Tibial nerve (tissue), 4 donors: ENCODE measurements around the gene PHKA1. TPM values are rescaled to one million over a fixed set of nuclear protein-coding genes. Genes with fewer than 3 reads are reported as not detected.

Experiments
- DNase-seq, 2 donors: peaks; one replicate each; pipeline ENCODE4 v3.0.0-alpha.2; 2019; ENCODE audit warnings: low spot score in 2 of 2
- H3K27ac ChIP-seq, 4 donors: fragments of 200-600 bp; sonication (generic) in 3 of 4; one replicate each; pipeline ENCODE4 v1.5.1; 2017 to 2019; ENCODE audit warnings: mild to moderate bottlenecking in 1 of 4
- H3K27me3 ChIP-seq, 2 donors: fragments of 200-600 bp; sonication (generic) in 1 of 2; one replicate each; pipeline versions ENCODE4 v1.5.1 to v1.6.0; 2017 to 2019
- H3K36me3 ChIP-seq, 3 donors: fragments of 200-600 bp; sonication (generic); one replicate each; pipeline ENCODE4 v1.5.1; 2018 to 2019
- H3K4me1 ChIP-seq, 4 donors: fragments of 200-600 bp; sonication (generic) in 3 of 4; one replicate each; pipeline ENCODE4 v1.5.1; 2017 to 2019
- H3K4me3 ChIP-seq, 4 donors: fragments of 200-600 bp; sonication (generic) in 3 of 4; one replicate each; pipeline ENCODE4 v1.5.1; 2017 to 2019; ENCODE audit warnings: mild to moderate bottlenecking in 1 of 4, moderate library complexity in 1 of 4
- H3K9me3 ChIP-seq, 4 donors: fragments of 200-600 bp; sonication (generic) in 3 of 4; one replicate each; pipeline ENCODE4 v1.5.1; 2017 to 2019
- EP300 ChIP-seq, 2 donors: sonication (generic); formaldehyde crosslinking; IDR thresholded peaks; one replicate each; pipeline ENCODE4 v1.6.1; 2017; ENCODE audit warnings: antibody characterized with exemption in 2 of 2, mild to moderate bottlenecking in 1 of 2
- POLR2A ChIP-seq, 2 donors: fragments of 450-650 bp; IDR thresholded peaks; one replicate each; pipeline ENCODE4 v1.6.1; 2017; ENCODE audit warnings: antibody characterized with exemption in 2 of 2, mild to moderate bottlenecking in 2 of 2, moderate library complexity in 2 of 2
- WGBS, 2 donors: methylation state at CpG; one replicate each; pipeline ENCODE4 v1.1.5; 2018; 5-methylcytosine and 5-hydroxymethylcytosine counted together
- total RNA-seq, 4 donors: library from RNA; depleted of rRNA; stranded (reverse); fragments of >200 nt; gene quantifications; one replicate each; pipeline ENCODE4 v1.1.0, GENCODE V29; 2016
- TF ChIP-seq, protein P1 (sequence below), 5 experiments: fragments of 200-600 bp in 3 of 5; fragments of 450-650 bp in 2 of 5; sonication (generic) in 3 of 5; IDR thresholded peaks; one replicate each; pipeline ENCODE4 v1.5.1; 2016 to 2019; ENCODE audit warnings: antibody characterized with exemption in 5 of 5, mild to moderate bottlenecking in 3 of 5, moderate library complexity in 2 of 5

PHKA1 gene
- total RNA-seq, 4 donors from 2014 or later, result 2.0 to 4.2 (median 3.2) TPM

DNA sequence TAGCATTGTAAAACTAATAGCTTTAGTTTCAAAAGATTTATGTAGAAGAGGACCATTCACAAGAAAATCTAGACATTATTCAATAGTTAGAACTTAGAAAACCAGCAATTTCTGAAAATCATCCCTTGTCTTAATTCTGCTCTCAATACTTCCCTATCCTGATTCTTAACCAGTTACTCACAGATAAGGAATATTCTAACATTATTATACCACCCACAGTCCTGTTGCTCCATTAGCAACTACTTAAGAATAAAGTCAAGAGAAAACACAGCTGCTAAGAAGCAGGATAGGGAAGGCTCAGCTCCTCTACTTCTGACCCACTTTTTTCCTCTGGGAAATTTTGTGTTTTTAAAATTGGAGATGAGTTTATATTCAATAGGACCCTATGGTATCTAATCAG lies 47.7 kb downstream of the PHKA1 start:
- TF ChIP-seq EP300 (IDR thresholded peaks at IDR 0.05), result no peak
- TF ChIP-seq, protein P1, sequence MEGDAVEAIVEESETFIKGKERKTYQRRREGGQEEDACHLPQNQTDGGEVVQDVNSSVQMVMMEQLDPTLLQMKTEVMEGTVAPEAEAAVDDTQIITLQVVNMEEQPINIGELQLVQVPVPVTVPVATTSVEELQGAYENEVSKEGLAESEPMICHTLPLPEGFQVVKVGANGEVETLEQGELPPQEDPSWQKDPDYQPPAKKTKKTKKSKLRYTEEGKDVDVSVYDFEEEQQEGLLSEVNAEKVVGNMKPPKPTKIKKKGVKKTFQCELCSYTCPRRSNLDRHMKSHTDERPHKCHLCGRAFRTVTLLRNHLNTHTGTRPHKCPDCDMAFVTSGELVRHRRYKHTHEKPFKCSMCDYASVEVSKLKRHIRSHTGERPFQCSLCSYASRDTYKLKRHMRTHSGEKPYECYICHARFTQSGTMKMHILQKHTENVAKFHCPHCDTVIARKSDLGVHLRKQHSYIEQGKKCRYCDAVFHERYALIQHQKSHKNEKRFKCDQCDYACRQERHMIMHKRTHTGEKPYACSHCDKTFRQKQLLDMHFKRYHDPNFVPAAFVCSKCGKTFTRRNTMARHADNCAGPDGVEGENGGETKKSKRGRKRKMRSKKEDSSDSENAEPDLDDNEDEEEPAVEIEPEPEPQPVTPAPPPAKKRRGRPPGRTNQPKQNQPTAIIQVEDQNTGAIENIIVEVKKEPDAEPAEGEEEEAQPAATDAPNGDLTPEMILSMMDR (IDR thresholded peaks at IDR 0.05), result no peak
- TF ChIP-seq POLR2A (IDR thresholded peaks at IDR 0.05), result no peak
- Histone ChIP-seq H3K4me1 (no peaks in the 10 kb centered on the region), H3K27ac (no peak overlapping the region), H3K9me3 (no peaks in the 10 kb centered on the region), H3K4me3 (no peak overlapping the region), H3K27me3 (no peaks in the 10 kb centered on the region), H3K36me3 (no peaks in the 10 kb centered on the region)
- DNase-seq, result no peak

DNA sequence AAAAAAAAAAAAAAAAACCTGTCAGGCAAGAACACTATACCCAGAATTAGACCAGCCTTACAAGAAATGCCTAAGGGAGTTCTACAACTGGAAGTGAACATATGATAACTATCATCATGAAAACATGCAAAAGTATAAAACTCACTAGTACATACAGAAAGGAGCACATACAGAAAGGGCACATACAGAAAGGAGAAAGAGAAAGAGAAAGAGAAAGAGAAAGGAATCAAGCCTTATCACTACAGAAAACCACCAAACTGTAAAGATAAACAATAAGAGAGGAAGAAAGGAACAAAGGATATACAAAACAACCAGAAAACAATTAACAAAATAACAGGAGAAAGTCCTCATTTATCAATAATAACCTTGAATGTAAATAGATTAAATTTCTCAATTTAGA lies 50.4 kb downstream of the PHKA1 start:
- no peaks in the 10 kb centered on the region for H3K36me3 ChIP-seq
- no peaks in the 10 kb centered on the region for H3K9me3 ChIP-seq
- TF ChIP-seq, protein P1 (IDR thresholded peaks at IDR 0.05), result no peak
- TF ChIP-seq EP300 (IDR thresholded peaks at IDR 0.05), result no peak
- TF ChIP-seq POLR2A (IDR thresholded peaks at IDR 0.05), result no peak
- H3K4me1 ChIP-seq, result no peaks in the 10 kb centered on the region
- no peak overlapping the region for H3K27ac ChIP-seq
- no peaks in the 10 kb centered on the region for H3K27me3 ChIP-seq
- H3K4me3 ChIP-seq, result no peak overlapping the region
- no peak for DNase-seq

DNA sequence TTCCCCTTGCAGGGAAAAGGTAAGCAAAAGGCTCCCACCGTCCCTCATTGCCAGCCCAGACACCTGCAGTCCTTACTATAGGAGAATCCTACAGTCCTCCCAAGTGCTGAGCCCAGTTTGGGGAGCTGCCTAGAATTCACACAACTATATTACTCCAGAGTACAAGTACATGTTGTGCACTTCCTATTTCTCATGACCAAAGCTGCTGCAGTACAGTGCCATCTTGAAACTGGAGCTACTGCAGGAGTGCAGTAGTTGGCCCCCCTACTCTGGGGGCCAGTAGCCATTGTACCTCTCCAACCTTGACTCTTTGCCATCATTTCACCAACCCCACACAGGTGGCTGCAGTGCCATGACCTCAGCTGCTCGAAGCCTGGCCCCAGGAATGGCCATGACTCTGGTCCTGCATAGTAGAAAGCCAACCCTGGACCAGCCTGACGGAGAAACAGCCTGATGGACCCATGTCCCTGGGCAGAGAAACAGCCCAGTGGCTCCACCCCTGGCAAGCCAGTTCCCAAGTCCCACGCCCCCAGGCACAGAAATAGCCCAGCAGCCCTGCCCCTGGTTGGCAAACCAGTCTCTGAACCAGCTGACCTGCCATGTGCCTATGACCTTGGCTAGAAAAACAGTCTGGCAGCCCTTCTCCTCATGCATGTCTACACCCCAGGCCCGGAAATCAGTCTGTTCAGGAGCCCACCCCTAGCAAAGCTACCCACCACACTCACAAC lies 51.9 kb downstream of the PHKA1 start:
- 65 to 83% methylated on average over 2 to 5 of the region's 5 CpGs for WGBS, 2 donors
- H3K4me3 ChIP-seq, result no peak overlapping the region
- no peak for DNase-seq
- H3K27me3 ChIP-seq, result no peaks in the 10 kb centered on the region
- TF ChIP-seq, protein P1 (IDR thresholded peaks at IDR 0.05), result no peak
- TF ChIP-seq POLR2A (IDR thresholded peaks at IDR 0.05), result no peak
- TF ChIP-seq EP300 (IDR thresholded peaks at IDR 0.05), result no peak
- H3K9me3 ChIP-seq, result no peaks in the 10 kb centered on the region
- H3K27ac ChIP-seq, result no peak overlapping the region
- no peaks in the 10 kb centered on the region for H3K4me1 ChIP-seq
- H3K36me3 ChIP-seq, result no peaks in the 10 kb centered on the region

DNA sequence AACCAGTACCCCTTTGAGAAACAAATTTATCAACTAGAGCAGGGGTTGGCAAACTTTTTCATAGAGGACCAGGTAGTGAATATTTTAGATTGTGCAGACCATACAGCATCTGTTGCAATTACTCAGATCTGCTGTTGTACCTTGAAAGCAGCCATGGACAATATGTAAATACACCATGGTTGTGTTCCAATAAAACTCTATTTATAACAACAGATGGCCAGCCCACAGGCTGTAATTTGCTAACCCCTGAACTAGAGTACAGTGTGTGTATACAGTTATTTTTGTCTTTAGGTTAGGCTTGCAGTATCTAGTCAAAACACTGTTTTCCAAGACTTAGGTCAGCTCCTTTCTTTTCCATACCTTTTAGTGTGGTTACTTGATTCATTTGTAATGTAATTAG lies 54.4 kb downstream of the PHKA1 start:
- H3K27ac ChIP-seq, result no peak overlapping the region
- TF ChIP-seq, protein P1 (IDR thresholded peaks at IDR 0.05), result no peak
- TF ChIP-seq EP300 (IDR thresholded peaks at IDR 0.05), result no peak
- no peak for DNase-seq
- no peaks in the 10 kb centered on the region for H3K36me3 ChIP-seq
- H3K27me3 ChIP-seq, result no peaks in the 10 kb centered on the region
- H3K4me3 ChIP-seq, result no peak overlapping the region
- H3K9me3 ChIP-seq, result no peaks in the 10 kb centered on the region
- H3K4me1 ChIP-seq, result no peaks in the 10 kb centered on the region

DNA sequence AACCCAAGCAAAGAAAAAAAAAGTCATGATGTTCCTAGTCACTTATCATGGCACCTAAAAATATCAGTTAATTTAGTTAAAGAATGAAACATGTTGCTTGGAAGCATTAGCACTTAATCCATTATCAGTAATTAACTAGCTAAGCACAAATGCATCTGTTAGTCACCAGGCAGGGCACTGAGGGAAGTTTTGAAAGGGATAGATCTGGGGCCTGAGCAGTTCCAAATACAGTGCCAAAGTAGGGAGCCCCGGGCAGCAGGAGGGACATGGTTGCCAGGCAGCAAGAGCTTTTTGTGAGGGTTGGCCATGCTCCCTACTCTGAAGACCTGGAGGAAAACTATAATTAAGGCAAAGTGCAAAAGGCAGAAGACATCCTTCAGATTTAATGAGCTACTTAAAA lies 62.0 kb downstream of the PHKA1 start:
- Histone ChIP-seq H3K4me1 (no peaks in the 10 kb centered on the region), H3K36me3 (no peaks in the 10 kb centered on the region), H3K9me3 (no peaks in the 10 kb centered on the region), H3K27me3 (no peaks in the 10 kb centered on the region), H3K4me3 (no peak overlapping the region), H3K27ac (no peak overlapping the region)
- 64 to 80% methylated on average over 1 of the region's 1 CpG for WGBS, 2 donors
- no peak for DNase-seq
- TF ChIP-seq POLR2A (IDR thresholded peaks at IDR 0.05), result no peak
- TF ChIP-seq EP300 (IDR thresholded peaks at IDR 0.05), result no peak
- TF ChIP-seq, protein P1 (IDR thresholded peaks at IDR 0.05), result no peak
